Measurements from ENCODE around the gene EVC2.

DNA sequence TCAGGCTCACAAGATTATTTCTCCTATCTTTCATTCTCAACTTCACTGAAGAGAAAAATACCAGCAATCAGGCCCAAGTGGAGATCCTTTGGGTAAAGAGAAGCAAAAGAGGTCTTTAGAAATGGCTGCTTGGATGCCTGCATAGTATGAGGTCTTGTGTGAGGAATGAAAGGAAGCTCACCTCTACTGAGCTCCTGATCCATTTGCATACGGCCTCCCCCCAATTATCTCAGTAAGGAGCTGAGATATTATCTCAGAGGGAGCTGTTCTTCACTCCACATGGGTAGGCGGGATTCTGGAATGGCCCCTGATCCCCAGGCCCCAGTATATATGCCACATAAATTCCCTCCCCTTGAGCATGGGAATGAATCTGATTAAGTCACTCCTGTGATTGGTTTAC lies 75.8 kb downstream of the EVC2 start:
- TF ChIP-seq POLR2A (IDR thresholded peaks at IDR 0.05), result no peak
- TF ChIP-seq, protein P1, sequence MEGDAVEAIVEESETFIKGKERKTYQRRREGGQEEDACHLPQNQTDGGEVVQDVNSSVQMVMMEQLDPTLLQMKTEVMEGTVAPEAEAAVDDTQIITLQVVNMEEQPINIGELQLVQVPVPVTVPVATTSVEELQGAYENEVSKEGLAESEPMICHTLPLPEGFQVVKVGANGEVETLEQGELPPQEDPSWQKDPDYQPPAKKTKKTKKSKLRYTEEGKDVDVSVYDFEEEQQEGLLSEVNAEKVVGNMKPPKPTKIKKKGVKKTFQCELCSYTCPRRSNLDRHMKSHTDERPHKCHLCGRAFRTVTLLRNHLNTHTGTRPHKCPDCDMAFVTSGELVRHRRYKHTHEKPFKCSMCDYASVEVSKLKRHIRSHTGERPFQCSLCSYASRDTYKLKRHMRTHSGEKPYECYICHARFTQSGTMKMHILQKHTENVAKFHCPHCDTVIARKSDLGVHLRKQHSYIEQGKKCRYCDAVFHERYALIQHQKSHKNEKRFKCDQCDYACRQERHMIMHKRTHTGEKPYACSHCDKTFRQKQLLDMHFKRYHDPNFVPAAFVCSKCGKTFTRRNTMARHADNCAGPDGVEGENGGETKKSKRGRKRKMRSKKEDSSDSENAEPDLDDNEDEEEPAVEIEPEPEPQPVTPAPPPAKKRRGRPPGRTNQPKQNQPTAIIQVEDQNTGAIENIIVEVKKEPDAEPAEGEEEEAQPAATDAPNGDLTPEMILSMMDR (IDR thresholded peaks at IDR 0.05), result no peak
- TF ChIP-seq POLR2AphosphoS5 (IDR thresholded peaks at IDR 0.05), result no peak
- no peak for TF ChIP-seq EP300 (IDR thresholded peaks at IDR 0.05)
